GM19193 (cell line): Measurements from ENCODE around the gene ABL1.

Experiments
- POLR2A ChIP-seq: IDR thresholded peaks from 4 replicates; pipeline ENCODE4 v1.6.1; 2011; ENCODE audit not compliant: insufficient read depth, insufficient read length; ENCODE audit errors: extremely low read depth

ABL1 gene

GRCh38 chr9:130935648-130936271, 100.7 kb downstream of the ABL1 start:
- TF ChIP-seq POLR2A = no peak

GRCh38 chr9:130936285-130937117, 101.4 kb downstream of the ABL1 start:
- TF ChIP-seq POLR2A = no peak
